GM13976 (cell line): ENCODE results near the gene HDGFL2.

Experiments
- DNase-seq: peaks from one replicate; pipeline ENCODE4 v3.0.0; 2012; ENCODE audit warnings: low spot score
- CTCF ChIP-seq: IDR thresholded peaks from 2 replicates; pipeline ENCODE4 v1.5.1; 2012; ENCODE audit warnings: borderline replicate concordance, mild to moderate bottlenecking; ENCODE audit not compliant: insufficient read depth; ENCODE audit errors: extremely low read depth, missing control alignments, control extremely low read depth
- in situ Hi-C: fragments of 300-500 bp; cut with MboI; formaldehyde crosslinking; loops from one replicate; pipeline ENCODE4 v1.12.0; 2022; ENCODE audit warnings: low sequenced_read_pairs, mixed read lengths, inconsistent platforms; ENCODE audit not compliant: unreplicated experiment

Gene HDGFL2

GRCh38 chr19:4503825-4504170 lies 31.7 kb downstream of the HDGFL2 start:
- TF ChIP-seq CTCF: no peak
- in situ Hi-C loops: no loop called here
- no peak for DNase-seq

- in situ Hi-C loops: no loop called here
- TF ChIP-seq CTCF: no peak
- no peak for DNase-seq
Observed at GRCh38 chr19:4504297-4504701, 32.2 kb downstream of the HDGFL2 start.

GRCh38 chr19:4504891-4505569 lies 32.9 kb downstream of the HDGFL2 start:
- no peak for TF ChIP-seq CTCF
- in situ Hi-C loops: no loop called here
- DNase-seq: no peak

- DNase-seq: no peak
- no peak for TF ChIP-seq CTCF
- in situ Hi-C loops: no loop called here
Observed at GRCh38 chr19:4505570-4506448, 33.7 kb downstream of the HDGFL2 start.

GRCh38 chr19:4506449-4507149 lies 34.5 kb downstream of the HDGFL2 start:
- in situ Hi-C loops: no loop called here
- no peak for DNase-seq
- TF ChIP-seq CTCF: no peak

GRCh38 chr19:4507150-4507452 lies 35.0 kb downstream of the HDGFL2 start:
- in situ Hi-C loops: no loop called here
- TF ChIP-seq CTCF: no peak
- DNase-seq: no peak
